Panc1 (cell line): ENCODE data around the gene ATP6V1C2. TPM values are rescaled to one million over a fixed set of nuclear protein-coding genes. Genes with fewer than 3 reads are reported as not detected.

ENCODE experiments used
- ATAC-seq: fragments of 200-7000 bp; cut with Tn5 transposase; 2 replicates; pipeline ENCODE4 v1.9.1; 2020; ENCODE audit warnings: mild to moderate bottlenecking, moderate library complexity
- BruUV-seq: library from RNA; stranded (reverse); fragments of 400-500 nt; replicated peaks from 2 replicates; lab custom pipeline; 2021; lab: Mats Ljungman, UMichigan
- CTCF ChIA-PET: fragments of 300-600 bp; sonication (Branson Sonifier 250); formaldehyde crosslinking; loops from one replicate; lab custom pipeline; 2022; ENCODE audit warnings: antibody characterized with exemption; lab: Charles Lee
- POLR2A ChIA-PET: fragments of 300-600 bp; sonication (Branson Sonifier 250); formaldehyde crosslinking; loops from one replicate; lab custom pipeline; 2022; ENCODE audit warnings: antibody characterized with exemption; lab: Charles Lee
- DNase-seq: peaks from one replicate; pipeline ENCODE4 v3.0.0-alpha.2; 2010; ENCODE audit warnings: low read depth, low spot score
- H3K27ac ChIP-seq: 2 replicates; pipeline ENCODE4 v1.5.1; 2011; ENCODE audit warnings: mild to moderate bottlenecking, low read length, inconsistent platforms
- H3K27me3 ChIP-seq: fragments of 200-500 bp; sonication (Bioruptor generic); 2 replicates; pipeline ENCODE4 v1.6.0; 2014; ENCODE audit warnings: low read length, inconsistent platforms; ENCODE audit not compliant: control insufficient read depth, insufficient read depth
- H3K36me3 ChIP-seq: fragments of 200-500 bp; sonication (Bioruptor generic); 2 replicates; pipeline ENCODE4 v1.5.1; 2014; ENCODE audit warnings: inconsistent platforms, mild to moderate bottlenecking, low read length, moderate library complexity; ENCODE audit not compliant: control insufficient read depth, insufficient read depth
- H3K4me1 ChIP-seq: 2 replicates; pipeline ENCODE4 v1.5.1; 2011; ENCODE audit warnings: inconsistent platforms, mild to moderate bottlenecking, low read length, moderate library complexity; ENCODE audit not compliant: control insufficient read depth, insufficient read depth
- H3K4me3 ChIP-seq, 2 experiments: 2 replicates each; pipeline ENCODE4 v1.5.1; 2011 to 2012; ENCODE audit warnings: low read depth in 2 of 2, low read length in 2 of 2, mild to moderate bottlenecking in 2 of 2, inconsistent platforms in 1 of 2, moderate library complexity in 1 of 2
- H3K9me3 ChIP-seq: fragments of 200-500 bp; sonication (Bioruptor generic); 2 replicates; pipeline ENCODE4 v1.5.1; 2014; ENCODE audit warnings: low read depth, mild to moderate bottlenecking, inconsistent platforms, low read length, moderate library complexity; ENCODE audit not compliant: control insufficient read depth, insufficient read depth
- CTCF ChIP-seq: fragments of 450-650 bp; IDR thresholded peaks from 2 replicates; pipeline ENCODE4 v1.5.1; 2017; ENCODE audit warnings: mild to moderate bottlenecking
- POLR2AphosphoS5 ChIP-seq: IDR thresholded peaks from 2 replicates; pipeline ENCODE4 v1.6.1; 2012; ENCODE audit warnings: mild to moderate bottlenecking, low read depth, low read length, moderate library complexity
- REST ChIP-seq, 2 experiments: IDR thresholded peaks; 2 replicates each; pipeline ENCODE4 v1.6.1; 2011 to 2012; ENCODE audit warnings: low read depth in 2 of 2, control low read depth in 1 of 2, low read length in 1 of 2, mild to moderate bottlenecking in 1 of 2, moderate library complexity in 1 of 2; ENCODE audit not compliant: insufficient read depth in 1 of 2
- SIN3A ChIP-seq: IDR thresholded peaks from 2 replicates; pipeline ENCODE4 v1.6.1; 2012; ENCODE audit warnings: low read depth, mild to moderate bottlenecking, low read length, moderate library complexity, borderline replicate concordance; ENCODE audit not compliant: insufficient read depth
- TCF7L2 ChIP-seq: IDR thresholded peaks from 2 replicates; pipeline ENCODE4 v1.6.1; 2011; ENCODE audit warnings: mild to moderate bottlenecking, low read depth, low read length, inconsistent platforms
- in situ Hi-C: cut with HindIII; loops from 2 replicates; pipeline ENCODE4 v1.10.0; 2016; ENCODE audit warnings: low sequenced_read_pairs, low pct_unique_long_range_greater_than_20kb
- intact Hi-C: fragments of 100-400 bp; cut with micrococcal nuclease; formaldehyde crosslinking; loops from one replicate; pipeline ENCODE4 v1.10.0; 2022; ENCODE audit not compliant: unreplicated experiment
- total RNA-seq: library from RNA; stranded (reverse); gene quantifications from one replicate; pipeline ENCODE4 v1.2.1, GENCODE V29; 2021; ENCODE audit not compliant: unreplicated experiment

Gene ATP6V1C2
- total RNA-seq, 1 experiment from 2014 or later, result 0.54 TPM

- DNase-seq (no peak), ATAC-seq (no peak)
- no TSS peak for BruUV-seq
- ChIA-PET POLR2A (no interaction called here), CTCF (interaction anchor here (0.6 to 0.7 kb wide), 2 partner anchors 47 to 254 kb away, joined by 3 read pairs; no protein-coding TSS in a partner anchor)
- Histone ChIP-seq H3K4me3 (no peak overlapping the region), H3K27ac (no peak overlapping the region), H3K4me1 (peaks cover 5% of the 10 kb centered on the region; the same call in 1 of the 2 replicates), H3K27me3 (no peaks in the 10 kb centered on the region), H3K9me3 (no peaks in the 10 kb centered on the region), H3K36me3 (peaks cover 46% of the 10 kb centered on the region)
- TF ChIP-seq CTCF, result no peak
- TF ChIP-seq SIN3A, result no peak
- TF ChIP-seq TCF7L2, result no peak
- TF ChIP-seq REST (IDR thresholded peaks at IDR 0.05; ENCODE audit: insufficient read depth in 1 of 2, low read depth in 2 of 2, low read length in 1 of 2), result no peak
- TF ChIP-seq POLR2AphosphoS5, result no peak
- in situ Hi-C loops, result no loop called here
- intact Hi-C loops, result no loop called here
Observed at GRCh38 chr2:10785260-10785659, 63.8 kb downstream of the ATP6V1C2 start.

GRCh38 chr2:10786240-10786982 lies 65.0 kb downstream of the ATP6V1C2 start:
- H3K36me3 ChIP-seq, result peaks cover 48% of the 10 kb centered on the region

More at GRCh38 chr2:10786240-10786982, 65.0 kb downstream of the ATP6V1C2 start:
- Histone ChIP-seq H3K4me3 (no peak overlapping the region), H3K4me1 (peaks cover 5% of the 10 kb centered on the region; the same call in 1 of the 2 replicates), H3K9me3 (no peaks in the 10 kb centered on the region), H3K27ac (no peak overlapping the region), H3K27me3 (no peaks in the 10 kb centered on the region)
- CTCF ChIA-PET, result no interaction called here
- ATAC-seq (no peak), DNase-seq (no peak)
- intact Hi-C loops, result no loop called here
- TF ChIP-seq REST (IDR thresholded peaks at IDR 0.05; ENCODE audit: insufficient read depth in 1 of 2, low read depth in 2 of 2, low read length in 1 of 2) (no peak), CTCF (no peak), TCF7L2 (no peak), POLR2AphosphoS5 (no peak), SIN3A (no peak)
- in situ Hi-C loops, result no loop called here
- POLR2A ChIA-PET, result no interaction called here
- no TSS peak for BruUV-seq
